H1 (cell line): ENCODE results near the gene ALKBH1. TPM values are rescaled to one million over a fixed set of nuclear protein-coding genes. Genes with fewer than 3 reads are reported as not detected.
A peak's percentile ranks its signal among the peaks of the same experiment; 100 is the strongest.

Experiments
- CTCF ChIA-PET: fragments of 300-600 bp; sonication (Branson Sonifier 250); formaldehyde crosslinking; loops from one replicate; lab custom pipeline; 2021; ENCODE audit not compliant: partially characterized antibody; lab: Charles Lee
- POLR2A ChIA-PET: fragments of 300-600 bp; sonication (Branson Sonifier 250); formaldehyde crosslinking; loops from one replicate; lab custom pipeline; 2021; ENCODE audit warnings: inconsistent platforms; ENCODE audit not compliant: partially characterized antibody; lab: Charles Lee
- DNase-seq, 2 experiments: peaks; one replicate each; pipeline versions ENCODE4 v3.0.0 to v3.0.0-alpha.2; 2010 to 2022; ENCODE audit warnings: low spot score in 2 of 2, low read depth in 1 of 2, mixed read lengths in 1 of 2
- FAIRE-seq: peaks from 2 replicates; lab custom pipeline; 2011; peaks lifted over from hg19 to GRCh38; lab: Jason Lieb, UNC
- H2AFZ ChIP-seq: 2 replicates; pipeline ENCODE4 v1.8.1; 2012; ENCODE audit warnings: low read length, inconsistent platforms
- H2AK5ac ChIP-seq: 2 replicates; pipeline ENCODE4 v1.6.1; 2013; ENCODE audit warnings: low read depth, low read length
- H2BK120ac ChIP-seq: replicated peaks from 2 replicates; pipeline ENCODE3; 2013; ENCODE audit warnings: low read depth, low read length, inconsistent platforms
- H2BK12ac ChIP-seq: 2 replicates; pipeline ENCODE4 v1.6.1; 2013; ENCODE audit warnings: low read depth, low read length
- H2BK15ac ChIP-seq: 2 replicates; pipeline ENCODE4 v1.6.1; 2013; ENCODE audit warnings: low read length
- H2BK20ac ChIP-seq: 2 replicates; pipeline ENCODE4 v1.6.1; 2013; ENCODE audit warnings: low read length
- H2BK5ac ChIP-seq: 2 replicates; pipeline ENCODE4 v1.6.1; 2013; ENCODE audit warnings: low read depth, low read length
- H3K14ac ChIP-seq: 2 replicates; pipeline ENCODE4 v1.6.1; 2013; ENCODE audit warnings: inconsistent platforms; ENCODE audit not compliant: insufficient read length
- H3K18ac ChIP-seq: 2 replicates; pipeline ENCODE4 v1.6.1; 2013; ENCODE audit warnings: low read length; ENCODE audit errors: extremely low read depth
- H3K23ac ChIP-seq: 2 replicates; pipeline ENCODE4 v1.6.1; 2013; ENCODE audit warnings: inconsistent platforms; ENCODE audit not compliant: insufficient read length
- H3K23me2 ChIP-seq: 2 replicates; pipeline ENCODE4 v1.6.1; 2013; ENCODE audit warnings: low read depth, low read length
- H3K27ac ChIP-seq: 2 replicates; pipeline ENCODE4 v1.6.1; 2011; ENCODE audit warnings: low read depth, low read length, inconsistent platforms
- H3K27me3 ChIP-seq, 4 experiments: replicated peaks in 1 of 4; 1 replicate in 1 of 4; 2 replicates in 3 of 4; pipeline versions ENCODE4 v1.6.1 to v1.8.1; 2011 to 2013; ENCODE audit warnings: low read length in 3 of 4, mild to moderate bottlenecking in 3 of 4, inconsistent platforms in 2 of 4, mixed read lengths in 2 of 4, moderate library complexity in 1 of 4; ENCODE audit not compliant: control insufficient read depth in 3 of 4, insufficient read depth in 3 of 4; ENCODE audit errors: extremely low read depth in 1 of 4
- H3K36me3 ChIP-seq, 4 experiments: 2 replicates each; pipeline versions ENCODE4 v1.6.1 to v1.8.1; 2011 to 2013; ENCODE audit warnings: mild to moderate bottlenecking in 4 of 4, low read length in 3 of 4, moderate library complexity in 2 of 4, control low read depth in 1 of 4, inconsistent platforms in 1 of 4; ENCODE audit not compliant: insufficient read depth in 4 of 4, control insufficient read depth in 2 of 4
- H3K4ac ChIP-seq: replicated peaks from 2 replicates; pipeline ENCODE3; 2013; ENCODE audit warnings: low read length, low read depth, mixed read lengths, inconsistent platforms; ENCODE audit not compliant: insufficient read length
- H3K4me1 ChIP-seq, 4 experiments: replicated peaks in 1 of 4; 1 replicate in 1 of 4; 2 replicates in 3 of 4; pipeline versions ENCODE4 v1.6.1 to v1.8.1; 2011 to 2013; ENCODE audit warnings: low read length in 3 of 4, inconsistent platforms in 2 of 4, mixed read lengths in 1 of 4; ENCODE audit not compliant: insufficient read depth in 4 of 4, control insufficient read depth in 3 of 4
- H3K4me2 ChIP-seq, 2 experiments: 2 replicates each; pipeline versions ENCODE4 v1.6.1 to v1.8.1; 2011 to 2013; ENCODE audit warnings: low read depth in 2 of 2, low read length in 2 of 2, control low read depth in 1 of 2, inconsistent platforms in 1 of 2, mild to moderate bottlenecking in 1 of 2; ENCODE audit not compliant: insufficient read depth in 1 of 2
- H3K4me3 ChIP-seq, 4 experiments: fragments of 200-600, 300-600 bp in 1 of 4; sonication (generic), shearing (Covaris generic), sonication (Bioruptor Twin) in 1 of 4; 2 replicates each; pipeline versions ENCODE4 v1.5.1 to v1.8.1; 2011 to 2016; ENCODE audit warnings: low read length in 4 of 4, low read depth in 3 of 4, control low read depth in 2 of 4, inconsistent platforms in 2 of 4, mild to moderate bottlenecking in 2 of 4, mixed read lengths in 1 of 4, moderate library complexity in 1 of 4; ENCODE audit not compliant: insufficient read depth in 2 of 4; ENCODE audit errors: extremely low read depth in 1 of 4
- H3K56ac ChIP-seq: replicated peaks from 2 replicates; pipeline ENCODE3; 2013; ENCODE audit warnings: low read depth, mild to moderate bottlenecking, mixed read lengths, low read length, inconsistent platforms; ENCODE audit not compliant: insufficient read length
- H3K79me1 ChIP-seq: 2 replicates; pipeline ENCODE4 v1.6.1; 2013; ENCODE audit warnings: low read depth, low read length, control low read depth
- H3K79me2 ChIP-seq, 2 experiments: 2 replicates each; pipeline versions ENCODE4 v1.6.1 to v1.8.1; 2012 to 2013; ENCODE audit warnings: low read length in 2 of 2, mild to moderate bottlenecking in 2 of 2, inconsistent platforms in 1 of 2; ENCODE audit not compliant: insufficient read depth in 2 of 2, control insufficient read depth in 1 of 2
- H3K9ac ChIP-seq, 4 experiments: replicated peaks in 1 of 4; 1 replicate in 1 of 4; 2 replicates in 3 of 4; pipeline versions ENCODE4 v1.6.1 to v1.8.1; 2011 to 2013; ENCODE audit warnings: low read depth in 3 of 4, low read length in 3 of 4, control low read depth in 2 of 4, mild to moderate bottlenecking in 2 of 4, moderate library complexity in 2 of 4, inconsistent platforms in 1 of 4; ENCODE audit errors: extremely low read depth in 1 of 4
- H3K9me3 ChIP-seq, 2 experiments: 2 replicates each; pipeline versions ENCODE4 v1.6.1 to v1.8.1; 2012 to 2013; ENCODE audit warnings: mild to moderate bottlenecking in 2 of 2, moderate library complexity in 2 of 2, control low read depth in 1 of 2, inconsistent platforms in 1 of 2, low read depth in 1 of 2, low read length in 1 of 2, mixed read lengths in 1 of 2; ENCODE audit not compliant: insufficient read depth in 2 of 2
- H4K20me1 ChIP-seq, 2 experiments: replicated peaks in 1 of 2; 2 replicates each; pipeline versions ENCODE3 to v1.8.1; 2011 to 2013; ENCODE audit warnings: inconsistent platforms in 2 of 2, low read length in 2 of 2, mild to moderate bottlenecking in 1 of 2; ENCODE audit not compliant: insufficient read depth in 2 of 2, control insufficient read depth in 1 of 2
- H4K5ac ChIP-seq: 2 replicates; pipeline ENCODE4 v1.6.1; 2013; ENCODE audit warnings: low read length, low read depth, mixed read lengths, inconsistent platforms; ENCODE audit not compliant: insufficient read length
- H4K8ac ChIP-seq: 2 replicates; pipeline ENCODE4 v1.8.0; 2013; ENCODE audit warnings: mild to moderate bottlenecking, moderate library complexity, low read length, inconsistent platforms; ENCODE audit not compliant: insufficient read depth; ENCODE audit errors: extremely low read depth
- H4K91ac ChIP-seq: replicated peaks from 2 replicates; pipeline ENCODE3; 2013; ENCODE audit warnings: low read length, mixed read lengths, inconsistent platforms; ENCODE audit not compliant: insufficient read length
- CEBPB ChIP-seq: IDR thresholded peaks from 2 replicates; pipeline ENCODE4 v1.6.1; 2012; ENCODE audit warnings: low read depth, low read length
- CTBP2 ChIP-seq: IDR thresholded peaks from 2 replicates; pipeline ENCODE4 v1.7.0; 2011; ENCODE audit warnings: borderline replicate concordance, mild to moderate bottlenecking, moderate library complexity, mixed read lengths, low read length; ENCODE audit not compliant: insufficient read depth, insufficient read length
- E2F6 ChIP-seq: IDR thresholded peaks from 2 replicates; pipeline ENCODE4 v1.6.1; 2012; ENCODE audit warnings: inconsistent platforms
- EZH2 ChIP-seq: fragments of 200-600 bp; sonication (generic); IDR thresholded peaks from 2 replicates; pipeline ENCODE4 v1.7.1; 2012; ENCODE audit warnings: low read depth, mild to moderate bottlenecking, moderate library complexity, low read length, inconsistent platforms; ENCODE audit not compliant: severe bottlenecking
- FOSL1 ChIP-seq: IDR thresholded peaks from 2 replicates; pipeline ENCODE4 v1.6.1; 2011; ENCODE audit warnings: mild to moderate bottlenecking, low read depth, low read length, moderate library complexity; ENCODE audit not compliant: insufficient read depth
- GTF2F1 ChIP-seq: IDR thresholded peaks from 2 replicates; pipeline ENCODE4 v1.6.1; 2012; ENCODE audit warnings: low read depth, low read length, improper control_type of control experiment, borderline replicate concordance
- KDM1A ChIP-seq: fragments of 200-600, 300-600 bp; sonication (generic); IDR thresholded peaks from 2 replicates; pipeline ENCODE4 v1.7.1; 2016; ENCODE audit warnings: mild to moderate bottlenecking, low read length, borderline replicate concordance
- POLR2A ChIP-seq, 2 experiments: IDR thresholded peaks; 1 replicate in 1 of 2; 2 replicates in 1 of 2; pipeline ENCODE4 v1.6.1; 2011; ENCODE audit warnings: low read depth in 2 of 2, low read length in 2 of 2, mild to moderate bottlenecking in 2 of 2; ENCODE audit errors: control extremely low read depth in 1 of 2
- POU5F1 ChIP-seq: IDR thresholded peaks from 2 replicates; pipeline ENCODE4 v1.6.1; 2011; ENCODE audit warnings: low read depth, mild to moderate bottlenecking, low read length, moderate library complexity
- RAD21 ChIP-seq, 2 experiments: IDR thresholded peaks in 1 of 2; conservative IDR thresholded peaks in 1 of 2; 2 replicates each; pipeline ENCODE4 v1.6.1; 2011; ENCODE audit warnings: low read depth in 2 of 2, low read length in 2 of 2, improper control_type of control experiment in 1 of 2, inconsistent platforms in 1 of 2, mild to moderate bottlenecking in 1 of 2, moderate library complexity in 1 of 2
- SP2 ChIP-seq: IDR thresholded peaks from 2 replicates; pipeline ENCODE4 v1.6.1; 2012; ENCODE audit warnings: mild to moderate bottlenecking, low read length, inconsistent platforms
- SP4 ChIP-seq: IDR thresholded peaks from 2 replicates; pipeline ENCODE4 v1.6.1; 2012; ENCODE audit warnings: low read length, inconsistent platforms
- YY1 ChIP-seq: IDR thresholded peaks from 2 replicates; pipeline ENCODE4 v1.6.1; 2011; ENCODE audit warnings: low read depth, mild to moderate bottlenecking, low read length
- WGBS, 2 experiments: shearing (Covaris generic) in 1 of 2; methylation state at CpG; one replicate each; pipeline versions ENCODE4 v1.1.6 to v1.1.7; 2013 to 2015; ENCODE audit warnings: low lambda C conversion rate in 2 of 2, mixed read lengths in 2 of 2, inconsistent platforms in 1 of 2, low coverage in 1 of 2, missing lambda C conversion rate in 1 of 2; ENCODE audit not compliant: insufficient replicate concordance in 2 of 2, insufficient coverage in 1 of 2, insufficient read length in 1 of 2; ENCODE audit errors: extremely low coverage in 1 of 2, missing lambda C conversion rate in 1 of 2; 5-methylcytosine and 5-hydroxymethylcytosine counted together
- polyA plus RNA-seq, 7 experiments: library from polyadenylated mRNA; depleted of rRNA in 3 of 7; stranded (reverse) in 5 of 7; unstranded in 2 of 7; fragments of >200 nt in 5 of 7; fragments of 200-250 nt in 2 of 7; gene quantifications; 1 replicate in 5 of 7; 2 replicates in 1 of 7; 4 replicates in 1 of 7; pipeline versions ENCODE4 v1.2.1 to v1.2.3, GENCODE V29; 2011 to 2013; ENCODE audit warnings: missing spikeins in 2 of 7, mixed read lengths in 2 of 7
- total RNA-seq: library from RNA; stranded (reverse); fragmentation: NEBNext Ultra II Directional; extraction: Animal tissue kit (Norgen Biotek cat#: 25700); gene quantifications from 2 replicates; pipeline ENCODE4 v1.2.1, GENCODE V29; 2021

Gene ALKBH1
- total and polyA plus RNA-seq, 2 of the 8 experiments (the other 6 are each of a cell fraction or from before 2014, with no cell fraction given), result 14.3 to 20.0 TPM

- POLR2A ChIA-PET, result interaction anchor here (1.2 to 2.3 kb wide), 3 partner anchors 10 to 53 kb away, joined by 3 to 7 read pairs (median 5); no protein-coding TSS in a partner anchor
- peak overlapping the region; percentile 75 to 86 for H3K4me2 ChIP-seq
- DNase-seq (no peak), FAIRE-seq (no peak)
- H2AK5ac ChIP-seq, result no peak overlapping the region
- H3K18ac ChIP-seq, result no peak overlapping the region
- peaks cover 8% of the 10 kb centered on the region for H3K23me2 ChIP-seq
- peaks cover 6 to 10% of the 10 kb centered on the region in 2 experiments for H4K20me1 ChIP-seq
- peak overlapping the region; percentile 68 to 98 (median 94) for H3K4me3 ChIP-seq
- H2BK15ac ChIP-seq, result no peak overlapping the region
- peak overlapping the region; percentile 85 to 94 (median 90) for H3K9ac ChIP-seq
- H3K56ac ChIP-seq, result no peak overlapping the region
- H3K23ac ChIP-seq, result no peak overlapping the region
- no peak overlapping the region for H2BK120ac ChIP-seq
- no peaks in the 10 kb centered on the region for H3K9me3 ChIP-seq
- no peak overlapping the region for H3K14ac ChIP-seq
- H4K91ac ChIP-seq, result no peak overlapping the region
- H2BK5ac ChIP-seq, result 0 out of 2 replicates have a peak overlapping the region, but pooled peaks have one; percentile 55
- no peak overlapping the region for H2BK12ac ChIP-seq
- 2% methylated on average over 14 of the region's 14 CpGs; no CpG with 5 or more reads in 1 of the 2 experiments for WGBS, 2 experiments
- H3K4me1 ChIP-seq, result peaks cover 0 to 2% (median 1%) of the 10 kb centered on the region in 4 experiments; a peak in 2 of 7 replicates
- peaks cover 8 to 39% (median 25%) of the 10 kb centered on the region in 4 experiments for H3K36me3 ChIP-seq
- no peak overlapping the region for H2BK20ac ChIP-seq
- H3K27ac ChIP-seq, result peak overlapping the region; percentile 85
- no peak overlapping the region for H3K4ac ChIP-seq
- H4K8ac ChIP-seq, result peak overlapping the region; percentile 94; the same call in 1 of the 2 replicates
- H3K79me2 ChIP-seq, result peaks cover 36 to 72% of the 10 kb centered on the region in 2 experiments
- H2AFZ ChIP-seq, result 0 out of 2 replicates have a peak overlapping the region, but pooled peaks have one; percentile 70
- H3K27me3 ChIP-seq, result no peaks in the 10 kb centered on the region
- CTCF ChIA-PET, result interaction anchor here (3.3 kb wide), 1 partner anchor 53 kb away, joined by 25 read pairs; no protein-coding TSS in a partner anchor
- H4K5ac ChIP-seq, result no peak overlapping the region
- H3K79me1 ChIP-seq, result peaks cover 4% of the 10 kb centered on the region; the same call in 1 of the 2 replicates
- TF ChIP-seq E2F6 (no peak), CEBPB (no peak), EZH2 (no peak), CTBP2 (no peak), RAD21 (IDR thresholded peaks at IDR 0.05 in 1 of 2, conservative IDR thresholded peaks at IDR 0.05 in 1 of 2; ENCODE audit: low read depth in 2 of 2, low read length in 2 of 2) (peak in 1 of 2 experiments; percentile 16; a peak in 2 of 4 replicates), KDM1A (no peak), SP2 (no peak), GTF2F1 (no peak), POU5F1 (no peak), POLR2A (IDR thresholded peaks at IDR 0.05; ENCODE audit: control extremely low read depth in 1 of 2, low read depth in 2 of 2, low read length in 2 of 2) (no peak), SP4 (no peak), FOSL1 (no peak), YY1 (peak; percentile 58)
Measured at GRCh38 chr14:77707355-77707723, 484 bp downstream of the ALKBH1 start.
